ENCODE results near the gene KCNC2.

KCNC2 gene

GRCh38 chr12:75065482-75065881 lies 144.2 kb downstream of the KCNC2 start:
- H3K9ac ChIP-seq (ENCODE audit: low read length) = no peak overlapping the region
- DNase-seq = no peak
- no peak overlapping the region for H3K27ac ChIP-seq (ENCODE audit: low read length)
- H3K36me3 ChIP-seq (replicated peaks; ENCODE audit: insufficient read depth, low read length) = no peaks in the 10 kb centered on the region
- H3K9me2 ChIP-seq (replicated peaks; ENCODE audit: insufficient read depth, low read length) = no peaks in the 10 kb centered on the region
- no peak overlapping the region for H2AFZ ChIP-seq (ENCODE audit: low read length)
- no peaks in the 10 kb centered on the region for H4K20me1 ChIP-seq (ENCODE audit: insufficient read depth, low read length)
- no peaks in the 10 kb centered on the region for H3K9me3 ChIP-seq (replicated peaks; ENCODE audit: insufficient read depth, low read length)
- no peaks in the 10 kb centered on the region for H3K27me3 ChIP-seq (replicated peaks; ENCODE audit: insufficient read depth, low read length)
- H3K4me3 ChIP-seq (ENCODE audit: low read length) = no peak overlapping the region
- H3F3A ChIP-seq (ENCODE audit: insufficient read depth, low read length) = no peaks in the 10 kb centered on the region
- no peaks in the 10 kb centered on the region for H3K4me1 ChIP-seq (ENCODE audit: low read length)
- no peak overlapping the region for H3K4me2 ChIP-seq (ENCODE audit: low read depth, low read length)
- H3K79me2 ChIP-seq (ENCODE audit: low read length) = no peaks in the 10 kb centered on the region
- TF ChIP-seq CTCF (IDR thresholded peaks at IDR 0.05; ENCODE audit: low read length) (no peak), EZH2phosphoT487 (IDR thresholded peaks at IDR 0.05; ENCODE audit: low read length) (no peak), EZH2 (optimal IDR thresholded peaks at IDR 0.05; ENCODE audit: low read depth, low read length) (no peak)

- Histone ChIP-seq H3K4me1 (ENCODE audit: low read length) (no peaks in the 10 kb centered on the region), H3K9me2 (replicated peaks; ENCODE audit: insufficient read depth, low read length) (no peaks in the 10 kb centered on the region), H4K20me1 (ENCODE audit: insufficient read depth, low read length) (no peaks in the 10 kb centered on the region), H3K4me2 (ENCODE audit: low read depth, low read length) (no peak overlapping the region), H3K9ac (ENCODE audit: low read length) (no peak overlapping the region), H3K27me3 (replicated peaks; ENCODE audit: insufficient read depth, low read length) (no peaks in the 10 kb centered on the region), H3K36me3 (replicated peaks; ENCODE audit: insufficient read depth, low read length) (no peaks in the 10 kb centered on the region), H3K4me3 (ENCODE audit: low read length) (no peak overlapping the region), H3K27ac (ENCODE audit: low read length) (no peak overlapping the region), H3K79me2 (ENCODE audit: low read length) (no peaks in the 10 kb centered on the region), H3K9me3 (replicated peaks; ENCODE audit: insufficient read depth, low read length) (no peaks in the 10 kb centered on the region), H2AFZ (ENCODE audit: low read length) (no peak overlapping the region), H3F3A (ENCODE audit: insufficient read depth, low read length) (no peaks in the 10 kb centered on the region)
- DNase-seq = no peak
- TF ChIP-seq EZH2 (optimal IDR thresholded peaks at IDR 0.05; ENCODE audit: low read depth, low read length) (no peak), EZH2phosphoT487 (IDR thresholded peaks at IDR 0.05; ENCODE audit: low read length) (no peak), CTCF (IDR thresholded peaks at IDR 0.05; ENCODE audit: low read length) (no peak)
These were observed 146.9 kb downstream of the KCNC2 start for GRCh38 chr12:75062691-75063090.

- TF ChIP-seq EZH2phosphoT487 (IDR thresholded peaks at IDR 0.05; ENCODE audit: low read length) (no peak), CTCF (IDR thresholded peaks at IDR 0.05; ENCODE audit: low read length) (no peak), EZH2 (optimal IDR thresholded peaks at IDR 0.05; ENCODE audit: low read depth, low read length) (no peak)
These were observed 151.4 kb downstream of the KCNC2 start for GRCh38 chr12:75058228-75058627.

More at GRCh38 chr12:75058228-75058627, 151.4 kb downstream of the KCNC2 start:
- Histone ChIP-seq H3K4me2 (ENCODE audit: low read depth, low read length) (no peak overlapping the region), H3K27me3 (replicated peaks; ENCODE audit: insufficient read depth, low read length) (no peaks in the 10 kb centered on the region), H3K9ac (ENCODE audit: low read length) (no peak overlapping the region), H3K27ac (ENCODE audit: low read length) (no peak overlapping the region), H4K20me1 (ENCODE audit: insufficient read depth, low read length) (no peaks in the 10 kb centered on the region), H2AFZ (ENCODE audit: low read length) (no peak overlapping the region), H3K36me3 (replicated peaks; ENCODE audit: insufficient read depth, low read length) (no peaks in the 10 kb centered on the region), H3K9me2 (replicated peaks; ENCODE audit: insufficient read depth, low read length) (no peaks in the 10 kb centered on the region), H3K4me3 (ENCODE audit: low read length) (no peak overlapping the region), H3K9me3 (replicated peaks; ENCODE audit: insufficient read depth, low read length) (no peaks in the 10 kb centered on the region), H3K4me1 (ENCODE audit: low read length) (no peaks in the 10 kb centered on the region), H3F3A (ENCODE audit: insufficient read depth, low read length) (no peaks in the 10 kb centered on the region), H3K79me2 (ENCODE audit: low read length) (no peaks in the 10 kb centered on the region)
- no peak for DNase-seq

Data from MM.1S (cell line).